ENCODE results near the gene CENPN.

Gene CENPN

DNA sequence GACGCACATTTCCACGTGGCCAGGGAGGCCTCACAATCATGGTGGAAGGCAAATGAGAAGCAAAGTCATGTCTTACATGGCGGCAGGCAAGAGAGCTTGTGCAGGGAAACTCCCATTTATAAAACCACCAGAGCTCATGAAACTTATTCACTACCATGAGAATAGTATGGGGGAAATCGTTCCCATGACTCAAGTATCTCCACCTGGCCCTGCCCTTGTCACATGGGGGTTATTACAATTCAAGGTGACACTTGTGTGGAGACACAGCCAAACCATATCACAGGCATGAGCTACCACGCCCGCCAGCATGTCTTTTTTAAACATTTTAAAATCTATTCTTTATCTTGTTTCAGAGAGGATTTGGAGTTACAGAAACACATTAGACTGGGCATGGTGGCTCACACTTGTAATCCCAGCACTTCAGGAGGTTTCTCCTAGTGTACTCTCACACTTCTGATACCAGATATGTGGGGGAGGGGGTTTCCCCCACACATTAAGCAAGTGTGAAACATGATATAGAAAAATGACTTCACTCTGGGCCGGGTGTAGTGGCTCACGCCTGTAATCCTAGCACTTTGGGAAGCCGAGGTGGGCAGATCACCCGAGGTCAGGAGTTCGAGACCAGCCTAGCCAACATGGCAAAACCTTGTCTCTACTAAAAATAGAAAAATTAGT is 23.1 kb downstream of the CENPN start:
- DNase-seq (ENCODE audit: low read depth in 1 of 2, low spot score in 1 of 2) = no peak

GRCh38 chr16:81035398-81035974 is 28.5 kb downstream of the CENPN start, which contains the start of gene ATMIN:
Gene ATMIN, plus strand, starts transcription at chr16:81035842. Its CDS starts 29 bp downstream, at chr16:81035871.
- DNase-seq (ENCODE audit: low read depth in 1 of 2, low spot score in 1 of 2) = peak; percentile 73 to 88

- DNase-seq (ENCODE audit: low read depth in 1 of 2, low spot score in 1 of 2) = peak in 1 of 2 donors; percentile 7
Observed at GRCh38 chr16:81035975-81036750, 29.1 kb downstream of the CENPN start.

DNA sequence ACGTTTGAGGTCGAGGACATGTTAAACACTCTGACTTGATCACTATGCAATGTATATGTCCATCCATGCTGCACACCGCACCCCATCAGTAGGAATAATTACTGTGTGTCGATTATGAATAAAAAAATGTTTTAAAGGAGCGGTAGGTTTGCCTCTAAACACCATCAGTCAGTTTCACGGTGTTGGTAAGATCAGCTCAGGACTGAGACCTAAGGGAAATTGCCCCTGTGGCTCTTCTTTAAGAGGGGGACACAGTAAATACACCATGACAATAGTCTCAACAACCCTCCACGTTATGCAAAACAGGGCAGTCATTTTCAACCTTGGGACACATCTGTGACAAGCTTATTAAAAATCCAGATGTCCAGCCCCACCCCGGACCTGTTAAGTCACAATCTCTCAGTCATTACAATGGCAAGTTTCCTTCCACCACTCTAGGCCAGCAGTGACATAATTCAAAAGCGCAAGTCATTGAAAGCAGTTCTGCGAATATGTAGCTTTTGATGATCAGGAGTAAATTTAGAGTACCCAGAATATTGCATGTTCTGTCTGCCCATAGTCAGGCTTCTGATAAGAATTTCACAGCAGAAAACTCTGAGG is 29.8 kb downstream of the CENPN start:
- no peak for DNase-seq (ENCODE audit: low read depth in 1 of 2, low spot score in 1 of 2)

GRCh38 chr16:81040131-81040530 is 33.1 kb downstream of the CENPN start:
- DNase-seq (ENCODE audit: low read depth in 1 of 2, low spot score in 1 of 2) = no peak

DNA sequence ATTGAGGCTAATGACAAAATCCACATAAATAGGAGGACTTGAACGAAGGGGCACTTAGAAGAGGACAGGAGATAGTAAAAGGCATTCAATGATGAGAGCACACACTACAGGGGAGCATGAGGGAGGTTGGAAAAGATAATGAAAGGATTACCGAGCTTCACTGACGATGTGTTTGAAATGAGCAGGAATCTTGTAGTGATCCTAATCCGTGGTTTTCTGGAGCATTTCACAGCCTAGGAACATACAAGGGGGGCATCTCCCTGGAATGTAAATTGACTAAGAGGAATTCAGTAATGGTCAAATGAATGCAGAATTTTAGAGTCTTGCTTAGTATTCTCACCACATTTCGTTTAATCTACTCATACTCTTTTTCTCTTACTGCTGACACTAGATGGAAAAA is 33.8 kb downstream of the CENPN start:
- no peak for DNase-seq (ENCODE audit: low read depth in 1 of 2, low spot score in 1 of 2)

DNA sequence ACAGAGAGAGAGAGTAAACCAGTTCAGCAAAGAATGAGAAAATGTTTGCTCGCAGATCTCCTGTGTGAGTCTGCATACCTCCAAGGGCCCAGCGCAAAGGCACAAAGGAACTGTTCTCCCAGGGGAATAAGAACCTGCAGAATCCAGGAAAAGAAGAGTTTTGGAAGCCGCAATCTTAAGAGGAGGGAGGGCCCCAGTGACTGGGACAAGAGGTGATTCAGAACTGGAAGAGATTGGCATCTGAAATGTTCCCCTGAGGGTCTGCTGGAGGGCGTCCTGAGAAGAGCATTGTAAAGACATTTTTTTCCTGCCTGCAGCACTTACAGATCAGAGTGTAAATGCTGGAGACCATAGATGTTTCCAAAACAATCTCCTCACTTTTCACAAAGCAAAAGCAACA is 34.7 kb downstream of the CENPN start:
- no peak for DNase-seq (ENCODE audit: low read depth in 1 of 2, low spot score in 1 of 2)

- DNase-seq (ENCODE audit: low read depth in 1 of 2, low spot score in 1 of 2) = no peak
Observed at GRCh38 chr16:81042821-81043220, 35.8 kb downstream of the CENPN start.

DNA sequence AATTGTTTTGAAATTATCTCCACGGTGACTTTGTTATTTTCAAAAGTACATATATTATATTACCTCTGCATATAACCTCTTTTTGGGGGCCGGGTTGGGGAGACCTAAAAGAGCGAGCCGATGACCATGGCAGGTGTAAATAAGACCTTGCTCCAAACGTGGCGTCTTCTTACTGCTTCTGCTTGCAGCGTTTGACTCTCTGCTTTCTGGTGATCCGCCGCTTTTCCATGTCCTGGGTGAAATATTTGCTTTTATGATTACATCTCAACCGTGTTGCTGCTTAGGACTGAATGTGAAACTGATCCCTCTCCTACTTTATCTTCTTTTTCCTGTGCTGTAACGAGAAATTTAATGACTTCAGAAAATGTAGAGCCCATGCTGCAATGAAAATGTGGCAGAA is 46.7 kb downstream of the CENPN start:
- no peak for DNase-seq (ENCODE audit: low read depth in 1 of 2, low spot score in 1 of 2)

GRCh38 chr16:81060576-81061306 is 53.7 kb downstream of the CENPN start:
- DNase-seq (ENCODE audit: low read depth in 1 of 2, low spot score in 1 of 2) = no peak

- DNase-seq (ENCODE audit: low read depth in 1 of 2, low spot score in 1 of 2) = no peak
Observed at GRCh38 chr16:81061307-81061640, 54.3 kb downstream of the CENPN start.

- DNase-seq (ENCODE audit: low read depth in 1 of 2, low spot score in 1 of 2) = no peak
Observed at GRCh38 chr16:81061871-81062608, 55.0 kb downstream of the CENPN start.

GRCh38 chr16:81066681-81067080 is 59.7 kb downstream of the CENPN start:
- DNase-seq (ENCODE audit: low read depth in 1 of 2, low spot score in 1 of 2) = no peak

- DNase-seq (ENCODE audit: low read depth in 1 of 2, low spot score in 1 of 2) = no peak
Observed at GRCh38 chr16:81067166-81067565, 60.2 kb downstream of the CENPN start.

DNA sequence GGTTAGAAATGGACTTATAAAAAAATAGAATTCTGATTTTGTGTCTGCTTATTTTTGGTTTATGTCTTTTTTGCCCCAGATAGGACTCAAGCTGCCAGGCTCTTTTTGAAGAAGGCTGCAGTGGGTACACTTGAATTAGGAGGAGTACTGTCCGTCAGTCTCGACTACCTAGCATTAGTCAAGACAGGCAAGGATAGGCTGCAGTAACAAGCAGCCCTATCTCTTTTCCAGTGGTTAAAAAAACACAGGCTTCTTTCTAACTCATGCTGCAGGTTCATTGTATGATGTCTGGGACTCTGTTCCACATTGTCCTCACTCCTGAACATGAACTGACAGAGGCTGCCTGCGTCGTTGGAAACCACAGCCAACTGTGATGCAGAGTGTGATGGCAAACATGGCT is 62.0 kb downstream of the CENPN start:
- DNase-seq (ENCODE audit: low read depth in 1 of 2, low spot score in 1 of 2) = no peak

DNA sequence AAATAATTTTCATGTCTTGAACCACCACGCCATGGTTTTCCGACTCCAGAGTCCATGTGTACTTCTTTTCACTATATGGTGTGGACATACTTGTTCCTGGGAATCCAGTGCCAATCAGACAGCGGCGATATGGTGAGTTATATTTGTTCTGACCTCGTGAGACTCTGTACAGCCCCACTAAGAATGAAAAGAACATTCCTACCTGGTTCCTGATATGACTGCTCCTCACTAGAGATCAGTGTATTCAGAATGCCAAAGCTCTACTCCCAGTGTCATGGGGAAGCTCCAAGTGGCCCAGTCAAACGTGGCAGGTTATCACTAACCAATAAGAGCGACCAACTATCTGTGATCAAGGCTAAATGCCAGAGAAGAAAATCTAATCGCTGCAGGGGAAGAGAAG is 64.0 kb downstream of the CENPN start:
- DNase-seq (ENCODE audit: low read depth in 1 of 2, low spot score in 1 of 2) = no peak

GRCh38 chr16:81071805-81072204 is 64.8 kb downstream of the CENPN start:
- DNase-seq (ENCODE audit: low read depth in 1 of 2, low spot score in 1 of 2) = no peak

DNA sequence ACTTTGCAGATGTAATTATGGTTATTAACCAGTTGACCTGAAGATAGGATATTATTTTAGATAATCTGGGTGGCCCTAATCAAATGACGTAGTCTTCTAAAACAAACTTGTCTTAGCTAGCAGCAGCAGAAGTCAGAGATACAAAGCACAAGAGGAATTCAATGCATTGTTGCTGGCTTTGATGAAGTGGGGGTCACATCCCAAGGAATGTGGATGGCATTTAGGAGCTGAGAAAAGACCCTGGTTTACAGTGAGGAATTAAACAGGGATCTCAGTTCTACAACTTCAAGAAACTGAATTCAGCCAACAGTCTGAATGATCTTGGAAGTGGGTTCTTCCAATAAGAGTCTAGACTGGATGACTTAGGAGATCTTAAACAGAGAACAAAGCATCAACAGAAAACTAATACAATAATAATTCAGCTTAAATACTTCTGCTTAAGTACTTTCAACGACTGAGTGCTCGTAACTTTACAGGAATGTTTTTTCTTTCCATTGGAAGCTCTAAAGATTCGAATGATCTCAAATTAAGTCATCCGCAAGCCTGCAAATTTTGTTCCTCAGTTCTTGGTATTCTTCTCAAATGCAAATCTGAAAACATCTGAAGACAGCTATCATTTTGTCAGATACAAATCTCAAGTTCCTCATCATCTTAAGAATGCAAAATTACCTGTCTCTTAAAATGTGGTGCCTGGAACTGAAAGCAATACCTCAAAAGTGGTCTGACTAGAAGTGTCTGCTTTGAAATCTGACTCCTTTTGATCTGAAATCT is 66.7 kb downstream of the CENPN start:
- DNase-seq (ENCODE audit: low read depth in 1 of 2, low spot score in 1 of 2) = no peak

DNA sequence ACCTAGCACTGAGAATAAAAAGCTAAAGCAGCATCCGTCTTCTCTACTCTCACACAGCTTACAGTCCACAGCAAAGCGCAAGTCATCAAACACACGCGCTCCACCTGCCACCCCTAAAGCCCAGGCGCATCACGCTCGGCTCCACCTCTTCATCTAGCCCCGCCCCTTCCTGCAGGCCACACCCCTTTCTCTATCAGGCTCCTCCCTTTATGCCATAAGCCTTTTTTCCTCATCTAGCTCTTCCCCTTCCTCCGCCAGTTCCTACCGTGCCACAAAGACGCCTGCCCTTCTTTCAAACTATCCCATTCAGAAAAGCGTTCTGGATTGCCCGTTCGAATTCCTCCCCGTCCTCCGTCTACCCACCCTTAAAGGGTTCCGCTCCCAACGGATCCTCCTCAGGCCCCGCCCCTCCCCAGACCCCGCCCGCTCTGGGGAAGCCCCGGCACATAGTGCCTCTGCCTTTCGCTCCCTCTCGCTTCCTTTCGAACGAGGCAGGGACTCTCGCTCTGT is 69.6 kb downstream of the CENPN start:
- DNase-seq (ENCODE audit: low read depth in 1 of 2, low spot score in 1 of 2) = peak; percentile 83 to 86
